HuH-7.5 (cell line): Measurements from ENCODE around the gene SLC25A36.
"Not testable (repeated sequence)": the region's sequence is repeated elsewhere in the genome, so short reads cannot be mapped to it uniquely, and the experiment has no call there.

Source experiments
- DNase-seq: peaks from one replicate; pipeline ENCODE4 v3.0.0; 2011; ENCODE audit warnings: low spot score

Gene SLC25A36

DNA sequence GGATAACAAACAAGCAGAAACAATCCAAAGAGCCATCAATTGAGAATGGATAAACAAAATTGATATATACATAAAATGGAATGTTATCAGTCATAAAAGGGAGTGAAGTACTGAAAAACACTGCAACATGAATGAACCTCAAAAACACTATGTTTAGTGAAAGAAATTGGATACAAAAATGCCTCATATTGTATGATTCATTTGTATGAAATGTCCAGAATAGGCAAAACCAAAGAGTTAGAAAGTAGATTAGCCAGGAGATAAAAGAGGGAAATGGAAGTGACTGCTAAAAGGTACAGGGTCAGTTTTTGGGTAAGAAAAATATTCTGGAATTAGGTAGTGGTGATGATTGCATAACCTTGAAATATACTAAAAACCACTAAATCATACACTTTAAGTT is 9.8 kb upstream of the SLC25A36 start:
- no peak for DNase-seq

DNA sequence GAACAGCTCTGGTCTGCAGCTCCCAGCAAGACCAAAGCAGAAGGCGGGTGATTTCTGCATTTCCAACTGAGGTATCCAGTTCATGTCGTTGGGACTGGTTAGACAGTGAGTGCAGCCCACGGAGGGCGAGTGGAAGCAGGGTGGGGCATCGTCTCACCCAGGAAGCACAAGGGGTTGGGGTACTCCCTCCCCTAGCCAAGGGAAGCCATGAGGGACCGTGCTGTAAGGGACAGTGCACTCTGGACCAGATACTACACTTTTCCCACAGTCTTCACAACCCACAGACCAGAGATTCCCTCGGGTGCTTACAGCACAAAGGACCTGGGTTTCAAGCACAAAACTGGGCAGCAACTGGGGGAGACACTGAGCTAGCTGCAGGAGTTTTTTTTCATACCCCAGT is 8.5 kb upstream of the SLC25A36 start:
- DNase-seq = no peak

DNA sequence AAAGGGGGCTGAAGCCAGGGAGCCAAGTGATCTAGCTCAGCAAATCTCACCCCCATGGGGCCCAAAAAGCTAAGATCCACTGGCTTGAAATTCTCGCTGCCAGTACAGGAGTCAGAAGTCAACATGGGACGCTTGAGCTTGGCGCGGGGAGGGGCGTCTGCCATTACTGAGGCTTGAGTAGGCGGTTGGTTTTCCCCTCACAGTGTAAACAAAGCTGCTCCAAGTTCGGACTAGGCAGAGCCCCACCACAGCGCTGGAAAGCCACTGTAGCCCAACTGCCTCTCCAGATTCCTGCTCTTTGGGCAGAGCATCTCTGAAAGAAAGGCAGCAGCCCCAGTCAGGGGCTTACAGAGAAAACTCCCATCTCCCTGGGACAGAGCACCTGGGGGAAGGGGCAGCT is 8.1 kb upstream of the SLC25A36 start:
- no peak for DNase-seq

DNA sequence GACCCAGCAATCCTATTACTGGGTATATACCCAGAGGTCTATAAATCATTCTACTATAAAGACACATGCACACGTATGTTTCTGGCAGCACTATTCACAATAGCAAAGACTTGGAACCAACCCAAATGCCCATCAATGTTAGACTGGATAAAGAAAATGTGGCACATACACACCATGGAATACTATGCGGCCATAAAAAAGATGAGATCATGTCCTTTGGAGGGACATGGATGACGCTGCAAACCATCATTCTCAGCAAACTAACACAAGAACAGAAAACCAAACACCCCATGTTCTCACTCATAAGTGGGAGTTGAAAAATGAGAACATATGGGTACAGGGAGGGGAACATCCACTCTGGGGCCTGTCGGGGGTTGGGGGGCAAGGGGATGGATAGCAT is 2.3 kb upstream of the SLC25A36 start:
- not testable (repeated sequence) for DNase-seq

DNA sequence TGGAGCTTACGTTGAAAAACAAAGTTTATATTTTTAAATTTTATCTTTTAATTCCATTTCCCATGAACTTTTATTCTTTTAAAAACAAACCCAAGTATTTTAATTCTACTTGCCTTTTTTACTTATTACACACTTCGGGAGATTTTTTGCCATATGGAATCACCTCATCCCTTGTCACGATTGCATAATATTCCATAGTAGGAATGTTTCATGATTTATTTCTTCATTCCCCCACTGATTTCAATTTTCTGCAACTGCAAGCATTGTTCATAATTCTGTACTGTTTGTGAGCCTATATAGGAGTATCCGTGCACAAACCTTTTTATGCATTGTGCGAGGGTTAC is 574 bp upstream of the SLC25A36 start:
- DNase-seq = no peak

DNA sequence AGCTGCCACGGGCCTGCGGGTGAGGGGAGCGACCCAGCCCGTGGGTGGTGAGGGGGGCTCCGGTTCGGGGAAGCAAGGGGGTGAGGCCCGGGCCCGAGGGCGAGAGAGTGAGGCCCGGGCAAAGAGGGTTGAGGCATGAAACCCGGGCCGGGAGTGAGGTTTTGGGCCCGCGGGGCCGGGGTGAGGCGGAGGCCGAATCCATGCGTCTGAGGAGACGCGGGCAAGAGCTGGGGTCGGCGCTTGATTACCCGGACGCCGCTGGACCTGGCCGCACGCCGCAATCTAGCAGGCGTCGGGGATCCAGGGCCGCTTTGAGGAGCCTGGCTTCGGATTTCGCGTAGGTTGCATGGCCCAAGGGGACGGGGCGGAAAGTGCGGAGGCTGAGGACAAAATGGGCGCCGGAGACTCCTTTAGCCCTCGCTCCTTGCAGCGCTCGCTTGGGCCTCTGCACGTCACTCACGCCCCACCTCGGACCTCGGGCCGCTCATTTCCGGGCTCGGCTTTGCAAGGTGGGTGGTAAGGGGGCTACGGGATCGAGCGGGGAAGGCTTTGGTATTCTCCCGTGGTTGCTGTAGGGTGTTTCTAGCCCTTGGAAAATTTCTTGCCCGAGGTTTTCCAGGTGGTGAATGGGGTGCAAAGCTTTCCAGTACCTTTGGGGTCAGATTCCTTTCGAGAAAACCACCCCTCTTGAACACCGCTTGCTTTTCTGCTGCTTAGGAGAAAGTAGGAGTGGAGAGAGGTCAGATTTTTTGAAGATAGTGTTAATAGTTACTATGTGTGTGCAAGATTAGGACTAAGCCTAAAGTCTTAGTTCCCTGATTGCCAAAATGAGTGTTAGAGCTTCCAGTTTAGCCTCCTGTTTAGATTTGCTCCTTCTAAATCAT is 827 bp downstream of the SLC25A36 start:
- no peak for DNase-seq

DNA sequence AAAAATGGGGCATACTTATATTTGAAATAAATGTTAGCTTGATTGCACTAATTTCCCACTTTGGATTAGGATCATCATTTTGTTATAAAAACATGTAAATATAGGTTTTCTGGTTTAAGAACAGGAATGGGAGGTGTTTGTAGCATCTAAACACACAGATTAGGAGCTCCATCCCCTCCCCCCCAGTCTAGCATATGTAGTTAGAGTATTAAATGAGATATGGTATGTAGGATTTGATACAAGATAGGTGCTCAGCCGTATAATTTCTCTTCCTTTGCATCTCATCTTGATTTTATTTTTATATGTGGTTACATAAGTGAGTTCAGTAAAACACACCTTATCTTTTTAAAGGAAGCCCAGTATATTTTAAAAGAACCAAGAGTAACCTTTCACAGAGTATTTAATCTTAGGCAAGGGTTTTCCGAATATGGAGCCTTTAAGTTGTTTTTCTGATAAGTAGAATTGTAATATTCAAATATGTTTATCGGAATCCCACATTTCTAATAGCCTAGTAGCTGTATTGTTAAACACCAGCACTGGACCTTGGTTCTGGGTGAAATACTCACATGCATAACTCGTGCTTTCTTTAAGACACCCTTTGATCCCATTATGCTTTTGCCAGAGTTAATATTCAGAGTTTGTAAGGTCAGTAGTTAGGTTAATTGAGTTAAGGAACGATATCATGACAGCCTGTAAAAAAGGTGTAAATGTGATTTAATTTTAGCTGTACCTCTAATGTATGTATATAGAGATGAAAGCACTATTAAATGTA is 2.3 kb downstream of the SLC25A36 start:
- no peak for DNase-seq

DNA sequence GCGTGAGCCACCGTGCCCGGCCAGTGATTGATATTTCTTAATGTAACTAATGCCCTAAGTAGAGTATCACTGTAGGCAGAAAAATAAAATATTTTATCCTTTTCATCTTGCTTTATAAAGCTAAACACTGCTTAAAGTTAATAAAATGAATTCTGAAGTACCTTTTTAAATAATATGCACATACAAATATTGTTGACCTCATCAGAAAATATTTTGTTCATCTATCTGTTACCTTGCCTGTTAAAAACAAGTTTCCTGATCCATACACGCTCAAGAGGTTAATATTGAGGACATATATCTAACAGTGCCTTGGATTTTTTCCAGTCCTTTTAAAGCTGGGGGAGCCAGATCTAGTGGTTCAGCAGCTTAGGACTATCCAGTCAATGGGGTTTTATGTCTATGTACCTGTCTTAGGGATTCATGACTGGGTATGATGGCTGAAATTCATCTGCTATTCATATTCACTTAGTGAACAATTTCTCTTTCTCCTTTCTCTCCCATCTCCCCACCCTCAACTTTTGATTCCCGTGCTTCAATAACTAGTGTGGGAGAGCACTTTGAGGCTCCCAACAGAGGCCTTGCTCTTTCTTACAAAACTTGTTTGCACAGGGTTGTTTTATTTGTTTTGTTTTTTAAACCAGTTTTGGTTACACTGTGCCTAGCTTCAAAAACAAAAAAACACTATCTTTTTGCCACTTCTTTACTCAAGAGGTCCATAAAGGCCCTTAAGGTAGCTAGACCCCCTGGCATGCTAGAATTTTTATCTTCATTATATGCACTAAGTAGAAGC is 7.0 kb downstream of the SLC25A36 start:
- DNase-seq = no peak

DNA sequence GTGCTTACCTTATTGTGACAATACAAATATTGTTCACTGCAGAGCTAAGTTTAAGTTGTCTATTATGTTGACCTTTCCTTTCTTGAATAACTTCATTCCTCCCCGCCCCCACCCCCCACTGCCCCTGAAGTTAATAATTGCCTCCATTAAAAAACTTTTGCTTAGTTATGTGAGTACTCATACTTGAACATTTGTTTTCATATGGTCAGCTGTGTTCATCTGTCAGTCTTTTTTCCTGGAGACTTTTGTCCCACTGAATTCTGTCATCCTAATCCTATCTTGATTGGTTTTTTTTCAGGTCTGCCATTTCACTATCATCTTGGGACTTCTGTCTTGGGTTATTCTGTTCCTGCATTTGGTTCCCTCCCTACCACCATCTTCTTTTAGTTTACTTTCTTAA is 8.5 kb downstream of the SLC25A36 start:
- DNase-seq = no peak

DNA sequence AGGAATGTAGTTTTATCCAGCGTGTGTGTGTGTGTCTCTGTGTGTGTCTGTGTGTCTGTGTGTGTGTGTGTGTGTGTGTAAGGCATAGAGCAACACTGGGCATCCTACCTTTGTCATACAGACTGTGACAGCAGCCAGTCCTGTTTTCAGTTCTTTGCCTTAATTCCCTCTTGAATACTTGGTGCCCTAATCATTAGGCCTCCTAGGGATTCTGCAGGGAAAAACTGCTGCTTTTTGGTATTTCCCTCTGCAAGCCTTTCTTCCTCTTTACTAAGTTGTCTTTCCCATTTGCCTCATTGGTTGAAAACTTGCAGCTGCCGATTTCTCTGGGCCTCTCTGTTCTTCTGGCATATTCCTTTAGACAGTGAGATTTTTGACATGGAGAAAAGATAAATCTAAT is 9.2 kb downstream of the SLC25A36 start:
- DNase-seq = no peak

DNA sequence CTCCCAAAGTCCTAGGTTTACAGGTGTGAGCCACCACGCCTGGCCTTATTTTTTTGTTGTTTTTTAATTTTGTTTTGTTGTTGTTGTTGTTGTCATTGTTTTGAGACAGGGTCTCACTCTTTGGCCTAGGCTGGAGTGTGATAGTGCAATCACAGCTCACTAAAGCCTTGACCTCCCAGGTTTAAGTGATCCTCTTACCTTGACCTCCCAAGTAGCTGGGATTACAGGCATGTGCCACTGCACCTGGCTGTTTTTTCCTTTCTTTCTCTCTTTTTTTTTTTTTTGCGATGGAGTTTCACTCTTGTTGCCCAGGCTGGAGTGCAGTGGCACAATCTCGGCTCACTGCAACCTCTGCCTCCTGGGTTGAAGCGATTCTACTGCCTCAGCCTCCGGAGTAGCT is 10.1 kb downstream of the SLC25A36 start:
- DNase-seq = not testable (repeated sequence)

DNA sequence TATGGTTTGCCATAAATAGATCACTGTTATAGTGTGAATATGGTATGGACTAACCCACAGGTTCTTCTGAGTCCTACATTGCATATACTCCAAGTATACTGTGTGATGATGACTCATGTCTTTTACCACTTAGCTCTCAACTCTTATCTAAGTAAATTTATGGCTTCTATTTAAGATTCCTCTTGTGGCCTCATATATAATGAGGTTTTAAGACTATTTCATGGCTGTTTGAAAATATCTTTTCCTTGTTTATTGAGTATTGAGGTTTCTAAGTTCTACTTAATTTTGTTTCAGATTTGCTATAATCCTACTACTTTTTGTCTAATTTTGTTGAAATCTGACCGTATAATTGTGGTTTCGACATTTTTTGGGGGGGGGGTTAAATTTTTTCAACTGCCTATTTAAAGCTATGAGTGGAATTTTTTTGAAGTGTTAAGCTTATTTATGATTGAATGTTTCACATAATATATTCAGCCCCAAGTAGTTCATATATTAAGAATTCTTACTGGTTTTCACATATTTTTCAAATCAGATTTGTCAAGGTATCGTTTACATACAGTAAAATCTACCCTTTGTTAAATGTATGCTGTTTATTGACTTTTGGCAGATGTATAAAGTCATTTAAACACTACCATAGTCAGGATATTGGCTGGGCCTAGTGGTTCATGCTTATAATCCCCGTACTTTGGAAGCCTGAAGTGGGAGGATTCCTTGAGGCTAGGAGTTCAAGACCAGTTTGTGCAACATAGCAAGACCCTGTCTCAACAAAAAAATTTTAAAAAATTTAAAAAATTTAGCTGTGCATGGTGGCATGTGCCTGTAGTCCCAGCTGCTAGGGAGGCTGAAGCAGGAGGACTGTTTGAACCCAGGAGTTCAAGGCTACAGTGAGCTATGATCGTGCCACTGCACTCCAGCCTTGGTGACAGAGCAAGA is 11.7 kb downstream of the SLC25A36 start:
- no peak for DNase-seq

DNA sequence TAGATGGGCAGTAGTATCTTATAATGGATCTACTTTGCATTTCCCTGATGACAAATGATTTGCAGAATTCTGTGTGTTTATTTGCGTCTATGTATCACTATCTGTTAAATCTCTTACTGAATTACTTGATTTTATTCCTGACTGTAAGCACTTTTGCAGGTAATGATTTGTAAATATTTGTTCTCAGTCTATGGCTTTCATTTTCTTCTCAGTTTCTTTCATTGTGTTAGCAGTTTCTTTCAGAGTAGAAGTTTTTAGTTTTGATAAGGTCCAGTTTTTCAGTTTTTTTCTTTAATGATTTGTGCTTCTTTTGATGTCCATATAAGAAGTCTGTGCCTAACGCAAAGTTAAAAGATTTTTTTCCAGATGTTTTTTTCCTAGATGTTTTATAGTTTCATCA is 12.9 kb downstream of the SLC25A36 start:
- no peak for DNase-seq

DNA sequence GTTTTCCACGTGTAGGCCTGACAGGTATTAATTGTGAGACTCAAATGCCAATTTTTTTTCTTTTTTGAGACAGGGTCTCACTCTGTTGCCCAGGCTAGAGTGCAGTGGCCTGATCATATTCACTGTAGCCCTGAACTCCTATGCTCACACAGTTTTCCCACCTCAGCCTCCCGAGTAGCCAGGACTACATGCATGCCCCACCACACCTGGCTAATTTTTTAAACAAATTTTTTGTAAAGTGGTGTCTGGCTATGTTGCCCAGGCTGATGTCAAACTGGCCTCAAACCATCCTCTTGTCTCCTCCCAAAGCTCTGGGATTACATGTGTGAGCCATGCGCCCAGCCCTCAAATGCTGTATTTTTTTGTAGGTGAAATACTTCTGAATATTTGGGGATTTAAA is 14.0 kb downstream of the SLC25A36 start:
- DNase-seq = no peak

DNA sequence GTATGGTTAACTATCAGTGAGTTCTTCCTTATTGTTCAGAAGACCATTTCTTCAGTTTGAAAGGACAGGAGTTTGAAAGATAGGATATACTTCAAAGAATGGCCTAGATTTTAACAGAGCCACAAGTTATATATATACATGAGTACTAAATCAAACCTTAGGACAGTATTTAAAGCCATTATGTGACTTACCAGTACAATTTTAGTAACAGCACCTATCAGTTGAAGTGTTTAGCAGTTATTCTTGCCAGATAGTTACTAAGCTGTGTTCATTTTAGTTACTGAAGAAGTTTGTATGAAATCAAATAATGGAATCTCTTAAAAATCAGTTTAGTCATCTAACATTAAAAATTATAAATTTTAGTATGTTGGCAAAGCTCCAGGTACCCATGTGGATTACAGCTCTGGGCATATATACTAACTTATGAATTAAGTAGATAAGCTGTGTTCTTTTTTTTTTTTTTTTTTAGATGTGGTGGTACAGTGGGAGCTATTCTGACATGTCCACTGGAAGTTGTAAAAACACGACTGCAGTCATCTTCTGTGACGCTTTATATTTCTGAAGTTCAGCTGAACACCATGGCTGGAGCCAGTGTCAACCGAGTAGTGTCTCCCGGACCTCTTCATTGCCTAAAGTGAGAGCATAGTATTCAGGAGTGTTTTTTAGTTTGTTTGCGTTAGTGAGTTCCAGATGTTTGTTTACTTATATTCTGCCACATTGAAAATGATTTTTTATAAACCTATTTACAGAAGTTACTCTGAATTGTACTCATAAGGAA is 14.6 kb downstream of the SLC25A36 start:
- no peak for DNase-seq

DNA sequence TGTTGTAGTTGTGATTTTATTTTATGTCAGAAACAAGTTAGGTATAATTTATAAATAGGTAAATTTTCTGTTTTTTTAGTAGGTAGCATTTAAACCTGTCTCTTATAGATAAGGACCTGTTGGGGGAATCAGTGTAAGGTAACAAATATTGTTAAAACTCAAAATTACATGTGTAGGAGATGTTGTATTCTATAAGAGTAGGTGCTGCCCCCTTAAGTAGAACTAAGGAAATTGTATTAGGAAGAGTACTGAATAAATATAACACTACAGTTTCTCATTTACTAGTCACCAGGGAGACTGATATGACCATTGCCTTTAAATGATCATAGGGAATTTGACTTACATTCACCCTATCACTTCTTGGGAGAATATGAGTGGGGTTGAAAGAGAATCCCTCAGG is 31.2 kb downstream of the SLC25A36 start:
- no peak for DNase-seq

DNA sequence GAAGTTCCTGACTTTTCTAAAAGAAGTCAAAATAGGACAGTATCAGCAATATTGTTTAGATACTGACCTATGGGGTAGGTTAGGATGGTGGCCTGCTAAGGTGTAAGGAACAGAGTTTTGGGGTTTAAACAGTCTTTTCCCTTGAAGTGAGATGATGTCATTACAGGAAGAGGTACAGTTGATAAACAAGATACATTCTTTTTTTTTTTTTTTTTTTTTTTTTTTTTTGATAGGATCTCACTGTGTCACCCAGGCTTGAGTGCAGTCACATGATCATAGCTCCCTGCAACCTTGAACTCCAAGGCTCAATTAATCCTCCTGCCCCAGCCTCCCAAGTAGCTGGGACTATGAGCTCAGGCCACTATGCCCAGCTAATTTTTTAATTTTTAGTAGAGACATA is 33.3 kb downstream of the SLC25A36 start:
- no peak for DNase-seq

DNA sequence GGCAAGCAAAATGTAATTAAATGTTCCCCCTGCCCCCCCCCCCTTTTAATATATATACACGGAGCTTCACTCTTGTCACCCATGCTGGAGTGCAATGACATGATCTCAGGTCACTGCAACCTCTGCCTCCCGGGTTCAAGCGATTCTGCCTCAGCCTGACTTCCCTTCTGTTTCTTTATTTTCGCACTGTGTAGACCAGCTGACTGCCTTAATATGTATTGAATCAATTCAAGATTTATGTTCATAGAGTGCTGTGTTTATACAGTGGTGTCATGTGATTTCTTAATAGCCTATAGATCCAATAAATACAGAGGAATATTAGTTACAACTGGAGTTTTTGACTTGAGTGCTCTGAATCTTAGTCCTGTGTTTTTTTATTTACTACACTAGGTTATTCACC is 39.0 kb downstream of the SLC25A36 start:
- DNase-seq = no peak

DNA sequence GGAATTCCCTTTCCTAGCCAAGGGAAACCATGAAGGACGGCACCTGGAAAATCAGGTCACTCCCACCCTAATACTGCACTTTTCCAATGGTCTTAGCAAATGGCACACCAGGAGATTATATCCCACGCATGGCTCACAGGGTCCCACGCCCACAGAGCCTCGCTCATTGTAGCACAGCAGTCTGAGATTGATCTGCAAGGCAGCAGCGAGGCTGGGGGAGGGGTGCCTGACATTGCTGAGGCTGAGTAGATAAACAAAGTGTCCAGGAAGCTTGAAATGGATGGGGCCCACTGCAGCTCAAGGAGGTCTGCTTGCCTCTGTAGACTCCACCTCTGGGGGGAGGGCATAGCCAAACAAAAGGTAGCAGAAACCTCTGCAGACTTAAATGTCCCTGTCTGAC is 46.2 kb downstream of the SLC25A36 start:
- DNase-seq = not testable (repeated sequence)

DNA sequence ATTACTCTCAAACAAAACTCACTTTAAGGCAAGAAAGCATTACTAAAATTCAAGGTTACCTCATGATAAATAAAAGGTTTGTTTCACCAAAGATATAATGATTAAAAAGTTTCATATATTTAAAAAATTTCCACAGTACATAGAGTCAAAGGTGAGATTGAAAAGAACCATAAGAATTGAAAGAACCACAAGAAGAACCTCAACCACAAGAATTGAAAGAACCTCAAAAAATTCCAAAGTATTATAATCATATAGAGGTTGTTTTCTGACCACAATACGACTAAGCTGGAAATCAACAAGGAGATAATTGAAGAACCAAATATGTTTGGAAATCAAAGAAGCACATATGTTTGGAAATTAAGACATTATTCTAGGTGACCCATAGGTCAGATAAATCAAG is 52.7 kb downstream of the SLC25A36 start:
- DNase-seq = no peak

DNA sequence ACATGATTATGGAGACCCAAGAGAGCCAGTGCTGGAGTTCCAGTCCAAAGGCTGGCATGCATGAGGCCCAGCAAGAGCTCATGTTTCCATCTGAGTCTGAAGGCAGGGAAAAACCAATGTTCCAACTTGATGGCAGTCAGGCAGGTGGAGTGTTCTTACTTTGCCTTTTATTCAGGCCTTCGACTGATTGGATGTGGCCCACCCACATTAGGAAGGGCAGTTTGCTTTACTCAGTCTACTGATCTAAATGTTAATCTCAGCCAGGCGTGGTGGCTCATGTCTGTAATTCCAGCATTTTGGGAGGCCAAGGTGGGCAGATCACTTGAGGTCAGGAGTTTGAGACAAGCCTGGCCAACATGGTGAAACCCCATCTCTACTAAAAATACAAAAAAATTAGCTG is 53.2 kb downstream of the SLC25A36 start:
- DNase-seq = not testable (repeated sequence)
